ENCODE measurements around the gene HSPA4L. TPM values are rescaled to one million over a fixed set of nuclear protein-coding genes. Genes with fewer than 3 reads are reported as not detected.

Gene HSPA4L
- total and polyA plus RNA-seq, 2 donors (not counting 1 experiment from before 2014, with no cell fraction given): not detected

DNA sequence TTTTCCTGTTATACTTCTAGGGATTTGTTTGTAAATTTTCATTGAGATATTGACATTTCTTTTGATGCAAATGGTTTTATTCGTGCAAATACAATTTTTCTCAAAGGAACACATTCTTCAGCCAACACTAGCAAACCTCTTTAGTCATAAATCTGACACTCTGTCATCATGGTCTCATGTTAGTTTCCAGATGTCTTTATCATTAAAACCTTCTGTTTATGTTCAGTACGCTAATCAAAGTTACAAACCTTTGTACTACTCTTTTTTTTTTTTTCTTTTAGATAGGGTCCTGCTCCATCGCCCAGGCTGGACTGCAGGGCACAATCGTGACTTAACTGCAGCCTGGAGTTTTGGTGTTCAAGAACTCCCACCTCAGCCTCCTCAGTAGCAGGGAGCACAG is 44.8 kb upstream of the HSPA4L start:
- H3K27ac Mint-ChIP-seq: no peak overlapping the region
- H3K27me3 Mint-ChIP-seq: peaks cover 12% of the 10 kb centered on the region
- no peaks in the 10 kb centered on the region for H3K4me1 ChIP-seq (ENCODE audit: control insufficient read depth in 2 of 2, insufficient read depth in 2 of 2, low read length in 2 of 2)
- DNase-seq (no peak), ATAC-seq (ENCODE audit: low read depth) (no peak)
- H3K4me3 ChIP-seq (ENCODE audit: control extremely low read depth in 1 of 5, extremely low read depth in 1 of 5, insufficient read depth in 1 of 5, low read depth in 2 of 5, low read length in 4 of 5): no peak overlapping the region
- ChIA-PET POLR2A (no interaction called here), CTCF (no interaction called here)
- no peak for TF ChIP-seq EZH2 (IDR thresholded peaks at IDR 0.05; ENCODE audit: borderline replicate concordance, insufficient read depth, low read depth, low read length, poor library complexity, severe bottlenecking)
- TF ChIP-seq, protein P1, sequence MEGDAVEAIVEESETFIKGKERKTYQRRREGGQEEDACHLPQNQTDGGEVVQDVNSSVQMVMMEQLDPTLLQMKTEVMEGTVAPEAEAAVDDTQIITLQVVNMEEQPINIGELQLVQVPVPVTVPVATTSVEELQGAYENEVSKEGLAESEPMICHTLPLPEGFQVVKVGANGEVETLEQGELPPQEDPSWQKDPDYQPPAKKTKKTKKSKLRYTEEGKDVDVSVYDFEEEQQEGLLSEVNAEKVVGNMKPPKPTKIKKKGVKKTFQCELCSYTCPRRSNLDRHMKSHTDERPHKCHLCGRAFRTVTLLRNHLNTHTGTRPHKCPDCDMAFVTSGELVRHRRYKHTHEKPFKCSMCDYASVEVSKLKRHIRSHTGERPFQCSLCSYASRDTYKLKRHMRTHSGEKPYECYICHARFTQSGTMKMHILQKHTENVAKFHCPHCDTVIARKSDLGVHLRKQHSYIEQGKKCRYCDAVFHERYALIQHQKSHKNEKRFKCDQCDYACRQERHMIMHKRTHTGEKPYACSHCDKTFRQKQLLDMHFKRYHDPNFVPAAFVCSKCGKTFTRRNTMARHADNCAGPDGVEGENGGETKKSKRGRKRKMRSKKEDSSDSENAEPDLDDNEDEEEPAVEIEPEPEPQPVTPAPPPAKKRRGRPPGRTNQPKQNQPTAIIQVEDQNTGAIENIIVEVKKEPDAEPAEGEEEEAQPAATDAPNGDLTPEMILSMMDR (IDR thresholded peaks at IDR 0.05): no peak
- peaks cover 0 to 4% (median 2%) of the 10 kb centered on the region in 3 donors for H3K9me3 ChIP-seq (ENCODE audit: control extremely low read depth in 1 of 3, control insufficient read depth in 2 of 3, insufficient read depth in 1 of 3, low read length in 2 of 3)
- H3K4me2 ChIP-seq (replicated peaks; ENCODE audit: low read depth, low read length, poor library complexity, severe bottlenecking): no peak overlapping the region
- H3K36me3 ChIP-seq (replicated peaks in 1 of 2; ENCODE audit: control extremely low read depth in 1 of 2, control insufficient read depth in 1 of 2, extremely low read depth in 1 of 2, insufficient read depth in 2 of 2, low read length in 1 of 2): no peaks in the 10 kb centered on the region
- H3K27me3 ChIP-seq (replicated peaks in 1 of 4; ENCODE audit: control extremely low read depth in 1 of 4, control insufficient read depth in 3 of 4, insufficient read depth in 4 of 4, low read length in 3 of 4): no peaks in the 10 kb centered on the region
- peaks cover 1% of the 10 kb centered on the region for H3K9me3 Mint-ChIP-seq (ENCODE audit: insufficient read depth)
- H3K9ac ChIP-seq (ENCODE audit: low read length): no peak overlapping the region
- H3K79me2 ChIP-seq (ENCODE audit: control insufficient read depth, insufficient read depth, low read length): no peaks in the 10 kb centered on the region
- no peak overlapping the region for H2AFZ ChIP-seq (ENCODE audit: insufficient read depth, low read depth, low read length, poor library complexity, severe bottlenecking)
- no peaks in the 10 kb centered on the region for H3K4me1 Mint-ChIP-seq
- 50% methylated on average over 1 of the region's 4 CpGs for WGBS (ENCODE audit: insufficient coverage)
- no peak overlapping the region for H3K4me3 Mint-ChIP-seq
- no peaks in the 10 kb centered on the region for H4K20me1 ChIP-seq (ENCODE audit: control insufficient read depth, insufficient read depth, low read length, poor library complexity, severe bottlenecking)
- H3K27ac ChIP-seq (ENCODE audit: low read length in 2 of 2): no peak overlapping the region
- intact Hi-C loops (cut with micrococcal nuclease): no loop called here

- Mint-ChIP-seq H3K27ac (no peak overlapping the region), H3K4me3 (no peak overlapping the region), H3K27me3 (peaks cover 16% of the 10 kb centered on the region), H3K9me3 (ENCODE audit: insufficient read depth) (peaks cover 6% of the 10 kb centered on the region), H3K4me1 (no peaks in the 10 kb centered on the region)
- ATAC-seq (ENCODE audit: low read depth): no peak
- no peak overlapping the region for H3K9ac ChIP-seq (ENCODE audit: low read length)
- TF ChIP-seq EZH2 (IDR thresholded peaks at IDR 0.05; ENCODE audit: borderline replicate concordance, insufficient read depth, low read depth, low read length, poor library complexity, severe bottlenecking): no peak
- TF ChIP-seq, protein P1 (IDR thresholded peaks at IDR 0.05): no peak
- no peaks in the 10 kb centered on the region for H4K20me1 ChIP-seq (ENCODE audit: control insufficient read depth, insufficient read depth, low read length, poor library complexity, severe bottlenecking)
- DNase-seq: no peak
- H3K27ac ChIP-seq (ENCODE audit: low read length in 2 of 2): no peak overlapping the region
- no CpG with 5 or more reads among the region's 1 CpG for WGBS (ENCODE audit: insufficient coverage)
- H3K4me2 ChIP-seq (replicated peaks; ENCODE audit: low read depth, low read length, poor library complexity, severe bottlenecking): no peak overlapping the region
- ChIA-PET POLR2A (no interaction called here), CTCF (no interaction called here)
- H2AFZ ChIP-seq (ENCODE audit: insufficient read depth, low read depth, low read length, poor library complexity, severe bottlenecking): no peak overlapping the region
- H3K79me2 ChIP-seq (ENCODE audit: control insufficient read depth, insufficient read depth, low read length): no peaks in the 10 kb centered on the region
- peaks cover 0 to 4% (median 2%) of the 10 kb centered on the region in 3 donors for H3K9me3 ChIP-seq (ENCODE audit: control extremely low read depth in 1 of 3, control insufficient read depth in 2 of 3, insufficient read depth in 1 of 3, low read length in 2 of 3)
- no peak overlapping the region for H3K4me3 ChIP-seq (ENCODE audit: control extremely low read depth in 1 of 5, extremely low read depth in 1 of 5, insufficient read depth in 1 of 5, low read depth in 2 of 5, low read length in 4 of 5)
- H3K4me1 ChIP-seq (ENCODE audit: control insufficient read depth in 2 of 2, insufficient read depth in 2 of 2, low read length in 2 of 2): no peaks in the 10 kb centered on the region
- no peaks in the 10 kb centered on the region for H3K36me3 ChIP-seq (replicated peaks in 1 of 2; ENCODE audit: control extremely low read depth in 1 of 2, control insufficient read depth in 1 of 2, extremely low read depth in 1 of 2, insufficient read depth in 2 of 2, low read length in 1 of 2)
- no peaks in the 10 kb centered on the region for H3K27me3 ChIP-seq (replicated peaks in 1 of 4; ENCODE audit: control extremely low read depth in 1 of 4, control insufficient read depth in 3 of 4, insufficient read depth in 4 of 4, low read length in 3 of 4)
- intact Hi-C loops (cut with micrococcal nuclease): no loop called here
These were observed 40.9 kb upstream of the HSPA4L start for GRCh38 chr4:127741247-127741646.
